ENCODE measurements around the gene NHSL2. TPM values are rescaled to one million over a fixed set of nuclear protein-coding genes. Genes with fewer than 3 reads are reported as not detected.

NHSL2 gene
- total RNA-seq, 1 experiment from 2014 or later: 0.36 TPM

DNA sequence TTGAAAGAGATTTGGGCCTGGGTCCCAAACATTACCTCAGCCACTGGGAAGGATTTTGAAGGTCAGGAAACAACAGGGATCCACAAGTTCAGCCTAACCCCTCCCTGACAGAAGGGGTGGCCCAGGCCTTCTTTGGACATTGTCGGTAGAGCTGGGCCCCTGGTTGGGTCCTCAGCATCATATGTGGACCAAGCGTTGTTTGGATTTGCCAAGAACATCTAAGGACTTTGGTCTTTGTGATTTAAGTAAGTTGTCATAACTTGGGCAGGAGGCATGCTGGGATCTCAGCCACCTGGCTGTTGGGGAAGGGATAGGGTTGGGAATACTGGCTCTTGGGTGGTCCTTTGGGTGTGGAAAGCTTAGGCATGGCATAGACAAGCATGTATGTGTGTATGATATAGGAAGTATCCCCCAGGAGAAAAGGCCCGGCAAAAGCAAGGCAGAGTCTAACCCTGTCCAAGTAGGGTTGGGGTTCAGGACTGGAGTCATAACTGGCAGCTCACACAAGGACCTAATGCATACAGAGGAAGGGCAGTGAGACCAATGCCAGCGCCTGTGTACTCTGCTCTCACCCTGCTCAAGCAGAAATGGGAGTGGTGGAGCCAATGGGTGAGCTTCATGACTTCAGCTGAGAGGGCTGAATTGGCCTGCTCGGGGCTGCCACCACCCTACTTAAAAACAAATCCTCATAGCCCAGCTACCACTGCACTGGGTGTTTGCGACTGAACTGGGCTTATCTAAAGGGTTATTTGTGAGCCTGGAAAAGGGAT, 118.2 kb downstream of the NHSL2 start:
- TF ChIP-seq SIN3A (IDR thresholded peaks at IDR 0.05; ENCODE audit: borderline replicate concordance, insufficient read depth, low read depth, low read length): no peak
- TF ChIP-seq TCF7L2 (IDR thresholded peaks at IDR 0.05; ENCODE audit: low read depth, low read length): no peak
- TF ChIP-seq, protein P1, sequence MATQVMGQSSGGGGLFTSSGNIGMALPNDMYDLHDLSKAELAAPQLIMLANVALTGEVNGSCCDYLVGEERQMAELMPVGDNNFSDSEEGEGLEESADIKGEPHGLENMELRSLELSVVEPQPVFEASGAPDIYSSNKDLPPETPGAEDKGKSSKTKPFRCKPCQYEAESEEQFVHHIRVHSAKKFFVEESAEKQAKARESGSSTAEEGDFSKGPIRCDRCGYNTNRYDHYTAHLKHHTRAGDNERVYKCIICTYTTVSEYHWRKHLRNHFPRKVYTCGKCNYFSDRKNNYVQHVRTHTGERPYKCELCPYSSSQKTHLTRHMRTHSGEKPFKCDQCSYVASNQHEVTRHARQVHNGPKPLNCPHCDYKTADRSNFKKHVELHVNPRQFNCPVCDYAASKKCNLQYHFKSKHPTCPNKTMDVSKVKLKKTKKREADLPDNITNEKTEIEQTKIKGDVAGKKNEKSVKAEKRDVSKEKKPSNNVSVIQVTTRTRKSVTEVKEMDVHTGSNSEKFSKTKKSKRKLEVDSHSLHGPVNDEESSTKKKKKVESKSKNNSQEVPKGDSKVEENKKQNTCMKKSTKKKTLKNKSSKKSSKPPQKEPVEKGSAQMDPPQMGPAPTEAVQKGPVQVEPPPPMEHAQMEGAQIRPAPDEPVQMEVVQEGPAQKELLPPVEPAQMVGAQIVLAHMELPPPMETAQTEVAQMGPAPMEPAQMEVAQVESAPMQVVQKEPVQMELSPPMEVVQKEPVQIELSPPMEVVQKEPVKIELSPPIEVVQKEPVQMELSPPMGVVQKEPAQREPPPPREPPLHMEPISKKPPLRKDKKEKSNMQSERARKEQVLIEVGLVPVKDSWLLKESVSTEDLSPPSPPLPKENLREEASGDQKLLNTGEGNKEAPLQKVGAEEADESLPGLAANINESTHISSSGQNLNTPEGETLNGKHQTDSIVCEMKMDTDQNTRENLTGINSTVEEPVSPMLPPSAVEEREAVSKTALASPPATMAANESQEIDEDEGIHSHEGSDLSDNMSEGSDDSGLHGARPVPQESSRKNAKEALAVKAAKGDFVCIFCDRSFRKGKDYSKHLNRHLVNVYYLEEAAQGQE (IDR thresholded peaks at IDR 0.05; ENCODE audit: insufficient read depth in 1 of 2, low read depth in 2 of 2, low read length in 1 of 2): no peak
- no peak for TF ChIP-seq POLR2AphosphoS5 (IDR thresholded peaks at IDR 0.05; ENCODE audit: low read depth, low read length)
- TF ChIP-seq, protein P2, sequence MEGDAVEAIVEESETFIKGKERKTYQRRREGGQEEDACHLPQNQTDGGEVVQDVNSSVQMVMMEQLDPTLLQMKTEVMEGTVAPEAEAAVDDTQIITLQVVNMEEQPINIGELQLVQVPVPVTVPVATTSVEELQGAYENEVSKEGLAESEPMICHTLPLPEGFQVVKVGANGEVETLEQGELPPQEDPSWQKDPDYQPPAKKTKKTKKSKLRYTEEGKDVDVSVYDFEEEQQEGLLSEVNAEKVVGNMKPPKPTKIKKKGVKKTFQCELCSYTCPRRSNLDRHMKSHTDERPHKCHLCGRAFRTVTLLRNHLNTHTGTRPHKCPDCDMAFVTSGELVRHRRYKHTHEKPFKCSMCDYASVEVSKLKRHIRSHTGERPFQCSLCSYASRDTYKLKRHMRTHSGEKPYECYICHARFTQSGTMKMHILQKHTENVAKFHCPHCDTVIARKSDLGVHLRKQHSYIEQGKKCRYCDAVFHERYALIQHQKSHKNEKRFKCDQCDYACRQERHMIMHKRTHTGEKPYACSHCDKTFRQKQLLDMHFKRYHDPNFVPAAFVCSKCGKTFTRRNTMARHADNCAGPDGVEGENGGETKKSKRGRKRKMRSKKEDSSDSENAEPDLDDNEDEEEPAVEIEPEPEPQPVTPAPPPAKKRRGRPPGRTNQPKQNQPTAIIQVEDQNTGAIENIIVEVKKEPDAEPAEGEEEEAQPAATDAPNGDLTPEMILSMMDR (IDR thresholded peaks at IDR 0.05): no peak
- Histone ChIP-seq H3K27ac (ENCODE audit: low read length) (no peak overlapping the region), H3K9me3 (ENCODE audit: control insufficient read depth, insufficient read depth, low read depth, low read length) (no peaks in the 10 kb centered on the region), H3K4me3 (ENCODE audit: low read depth in 2 of 2, low read length in 2 of 2) (no peak overlapping the region), H3K36me3 (ENCODE audit: control insufficient read depth, insufficient read depth, low read length) (no peaks in the 10 kb centered on the region), H3K27me3 (ENCODE audit: control insufficient read depth, insufficient read depth, low read length) (no peaks in the 10 kb centered on the region), H3K4me1 (ENCODE audit: control insufficient read depth, insufficient read depth, low read length) (peaks cover 17% of the 10 kb centered on the region)
- intact Hi-C loops (cut with micrococcal nuclease; ENCODE audit: unreplicated experiment) (no loop called here), in situ Hi-C loops (cut with HindIII; ENCODE audit: low pct_unique_long_range_greater_than_20kb, low sequenced_read_pairs) (no loop called here)
- ATAC-seq (no peak; the same call in 1 of the 2 replicates), DNase-seq (ENCODE audit: low read depth, low spot score) (no peak)
- no TSS peak for BruUV-seq (replicated peaks)
- CTCF ChIA-PET: no interaction called here
- POLR2A ChIA-PET: no interaction called here

DNA sequence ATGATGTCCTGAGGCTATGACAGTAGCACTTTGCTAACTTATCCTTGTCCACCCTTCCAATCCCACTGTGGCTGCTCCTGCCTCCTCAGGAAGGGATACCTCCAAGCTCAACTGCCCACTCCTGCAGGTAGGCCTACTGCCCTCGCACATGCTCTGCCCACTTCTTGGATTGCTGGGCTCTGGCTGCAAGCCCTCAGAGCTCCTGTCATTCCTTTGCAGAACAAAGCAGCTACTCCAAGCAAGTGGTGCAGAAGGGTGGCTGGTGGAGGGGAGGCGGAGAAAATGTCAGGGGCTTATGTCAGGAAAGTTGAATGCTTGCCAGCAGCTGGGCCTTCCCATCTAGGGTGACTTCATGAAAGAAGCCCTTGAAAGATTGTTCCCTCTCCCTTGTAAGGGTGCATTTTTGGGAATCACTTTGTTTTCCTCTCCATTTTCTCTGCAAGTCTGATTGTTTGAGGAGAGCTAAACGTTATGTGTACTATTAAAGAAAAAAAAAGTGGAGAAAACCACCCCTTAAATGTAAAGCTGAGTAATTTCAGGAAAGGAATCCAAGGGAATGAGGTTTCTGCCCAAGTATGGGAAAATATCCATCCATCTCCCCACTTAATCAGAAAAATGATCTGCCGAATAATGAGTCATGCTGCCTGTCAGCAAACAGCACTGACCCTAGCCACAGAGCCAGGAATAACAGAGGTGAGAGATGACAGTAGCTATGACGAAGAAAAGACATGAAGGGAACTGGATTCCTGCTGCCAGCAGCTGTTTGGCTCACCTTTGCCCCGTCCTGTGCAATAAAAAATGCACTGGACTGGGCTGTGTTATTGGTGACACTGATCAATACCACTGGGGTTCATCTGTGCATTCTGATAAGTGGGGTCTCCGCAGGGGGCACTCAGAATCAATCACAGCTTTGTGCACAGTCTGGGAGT, 119.1 kb downstream of the NHSL2 start:
- ChIA-PET POLR2A (interaction anchor here (0.6 kb wide), 1 partner anchor 12 kb away, joined by 3 read pairs; no protein-coding TSS in a partner anchor), CTCF (interaction anchor here (0.6 kb wide), 1 partner anchor 15 kb away, joined by 5 read pairs; no protein-coding TSS in a partner anchor)
- intact Hi-C loops (cut with micrococcal nuclease; ENCODE audit: unreplicated experiment): no loop called here
- no TSS peak for BruUV-seq (replicated peaks)
- no peaks in the 10 kb centered on the region for H3K36me3 ChIP-seq (ENCODE audit: control insufficient read depth, insufficient read depth, low read length)
- no peak for TF ChIP-seq TCF7L2 (IDR thresholded peaks at IDR 0.05; ENCODE audit: low read depth, low read length)
- TF ChIP-seq, protein P1 (IDR thresholded peaks at IDR 0.05; ENCODE audit: insufficient read depth in 1 of 2, low read depth in 2 of 2, low read length in 1 of 2): no peak
- TF ChIP-seq SIN3A (IDR thresholded peaks at IDR 0.05; ENCODE audit: borderline replicate concordance, insufficient read depth, low read depth, low read length): no peak
- TF ChIP-seq, protein P2 (IDR thresholded peaks at IDR 0.05): no peak
- no peak for TF ChIP-seq POLR2AphosphoS5 (IDR thresholded peaks at IDR 0.05; ENCODE audit: low read depth, low read length)
- DNase-seq (ENCODE audit: low read depth, low spot score) (peak; percentile 20), ATAC-seq (peak; percentile 89)
- H3K4me1 ChIP-seq (ENCODE audit: control insufficient read depth, insufficient read depth, low read length): peaks cover 17% of the 10 kb centered on the region
- H3K9me3 ChIP-seq (ENCODE audit: control insufficient read depth, insufficient read depth, low read depth, low read length): no peaks in the 10 kb centered on the region
- no peak overlapping the region for H3K4me3 ChIP-seq (ENCODE audit: low read depth in 2 of 2, low read length in 2 of 2)
- in situ Hi-C loops (cut with HindIII; ENCODE audit: low pct_unique_long_range_greater_than_20kb, low sequenced_read_pairs): no loop called here
- no peak overlapping the region for H3K27ac ChIP-seq (ENCODE audit: low read length)
- no peaks in the 10 kb centered on the region for H3K27me3 ChIP-seq (ENCODE audit: control insufficient read depth, insufficient read depth, low read length)

Data from Panc1 (cell line).